Coronary artery (tissue), 2 donors: ENCODE measurements around the gene FAM118A.
"Not testable (repeated sequence)": the region's sequence is repeated elsewhere in the genome, so short reads cannot be mapped to it uniquely, and the experiment has no call there.

Experiments
- DNase-seq: peaks from one replicate; pipeline ENCODE4 v3.0.0-alpha.2; 2017; ENCODE audit warnings: low spot score
- H3K27ac ChIP-seq, 2 donors: fragments of 200-600 bp; sonication (generic); one replicate each; pipeline ENCODE4 v1.5.1; 2016 to 2019
- H3K4me3 ChIP-seq: fragments of 200-600 bp; sonication (generic); 2 replicates; pipeline ENCODE4 v1.5.1; 2016; ENCODE audit warnings: mild to moderate bottlenecking, moderate library complexity
- TF ChIP-seq, protein P1 (sequence below): fragments of 200-600 bp; sonication (generic); IDR thresholded peaks from one replicate; pipeline ENCODE4 v1.5.1; 2019; ENCODE audit warnings: antibody characterized with exemption

The FAM118A gene

DNA sequence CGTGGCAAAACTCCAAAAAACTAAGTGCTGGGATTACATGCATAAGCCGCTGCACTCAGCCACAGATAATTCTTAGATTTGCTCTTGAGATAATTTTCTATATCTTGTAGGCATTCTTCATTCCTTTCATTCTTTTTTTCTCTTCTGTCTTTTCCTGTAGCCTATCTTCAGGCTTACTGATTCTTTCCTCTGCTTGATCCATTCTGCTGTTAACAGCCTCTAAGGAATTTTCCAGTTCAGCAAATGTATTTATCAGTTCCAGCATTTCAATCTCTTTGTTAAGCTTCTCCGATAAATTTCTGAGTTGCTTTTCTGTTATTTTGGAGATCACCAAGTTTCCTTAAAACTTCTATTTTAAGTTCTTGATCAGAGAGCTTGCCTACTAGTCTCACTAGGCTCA is 57.0 kb downstream of the FAM118A start:
- DNase-seq: no peak
- H3K27ac ChIP-seq: no peak overlapping the region
- no peak overlapping the region for H3K4me3 ChIP-seq
- TF ChIP-seq, protein P1, sequence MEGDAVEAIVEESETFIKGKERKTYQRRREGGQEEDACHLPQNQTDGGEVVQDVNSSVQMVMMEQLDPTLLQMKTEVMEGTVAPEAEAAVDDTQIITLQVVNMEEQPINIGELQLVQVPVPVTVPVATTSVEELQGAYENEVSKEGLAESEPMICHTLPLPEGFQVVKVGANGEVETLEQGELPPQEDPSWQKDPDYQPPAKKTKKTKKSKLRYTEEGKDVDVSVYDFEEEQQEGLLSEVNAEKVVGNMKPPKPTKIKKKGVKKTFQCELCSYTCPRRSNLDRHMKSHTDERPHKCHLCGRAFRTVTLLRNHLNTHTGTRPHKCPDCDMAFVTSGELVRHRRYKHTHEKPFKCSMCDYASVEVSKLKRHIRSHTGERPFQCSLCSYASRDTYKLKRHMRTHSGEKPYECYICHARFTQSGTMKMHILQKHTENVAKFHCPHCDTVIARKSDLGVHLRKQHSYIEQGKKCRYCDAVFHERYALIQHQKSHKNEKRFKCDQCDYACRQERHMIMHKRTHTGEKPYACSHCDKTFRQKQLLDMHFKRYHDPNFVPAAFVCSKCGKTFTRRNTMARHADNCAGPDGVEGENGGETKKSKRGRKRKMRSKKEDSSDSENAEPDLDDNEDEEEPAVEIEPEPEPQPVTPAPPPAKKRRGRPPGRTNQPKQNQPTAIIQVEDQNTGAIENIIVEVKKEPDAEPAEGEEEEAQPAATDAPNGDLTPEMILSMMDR: no peak

DNA sequence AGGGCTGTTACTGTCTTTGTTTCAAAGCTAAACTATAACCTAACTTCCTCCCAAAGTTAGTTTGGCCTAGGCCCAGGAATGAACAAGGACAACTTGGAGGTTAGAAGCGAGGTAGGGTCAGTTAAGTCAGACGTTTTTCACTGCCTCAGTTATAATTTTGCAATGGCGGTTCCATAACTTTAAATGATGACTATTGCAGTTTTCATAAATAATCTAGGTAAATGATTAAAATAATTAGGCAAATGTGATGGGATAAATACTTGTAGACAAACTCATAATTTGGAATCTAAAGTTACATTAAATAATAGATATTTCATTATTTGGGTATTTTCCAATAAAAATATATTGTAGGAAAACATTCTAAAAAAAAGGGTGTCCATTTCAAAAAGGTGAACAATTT is 63.9 kb downstream of the FAM118A start:
- not testable (repeated sequence) for H3K27ac ChIP-seq, H3K4me3 ChIP-seq, DNase-seq

DNA sequence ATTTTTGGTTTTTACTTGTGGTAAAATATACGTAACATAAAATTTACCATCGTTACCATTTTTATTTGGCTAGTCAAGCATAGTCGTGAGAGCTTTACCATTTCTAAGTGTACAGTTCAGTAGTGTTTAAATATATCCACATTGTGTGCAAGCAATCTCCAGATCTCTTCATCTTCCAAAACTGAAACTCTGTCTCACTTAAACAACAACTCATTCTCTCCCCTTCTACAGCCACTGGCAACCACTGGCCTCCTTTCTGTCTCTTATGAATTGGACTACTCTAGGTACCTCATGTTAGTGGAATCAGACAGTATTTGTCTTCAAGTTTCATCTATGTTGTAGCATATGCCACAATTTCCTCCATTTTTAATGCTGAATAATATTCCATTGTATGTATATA is 66.3 kb downstream of the FAM118A start:
- no peak overlapping the region for H3K4me3 ChIP-seq
- TF ChIP-seq, protein P1: no peak
- no peak for DNase-seq

DNA sequence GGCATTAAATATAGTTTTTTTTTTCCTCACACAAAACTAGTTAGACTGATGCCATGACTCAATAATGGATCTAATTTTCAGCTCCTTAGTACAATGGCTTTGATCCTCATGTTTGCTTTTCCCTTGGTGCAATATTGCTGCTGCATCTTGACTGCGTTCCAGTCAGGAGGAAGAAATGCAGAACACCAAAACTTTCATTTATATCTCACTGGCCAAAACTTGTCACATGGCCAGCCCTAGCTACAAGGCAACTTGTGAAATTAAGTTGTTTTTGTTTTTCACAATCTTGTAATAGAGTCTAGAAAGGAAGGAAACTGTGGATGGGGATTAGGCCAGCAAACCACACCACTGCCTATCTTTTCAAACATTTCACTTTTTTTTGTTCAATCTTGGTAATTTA is 67.0 kb downstream of the FAM118A start:
- TF ChIP-seq, protein P1: no peak
- Histone ChIP-seq H3K4me3 (no peak overlapping the region), H3K27ac (no peak overlapping the region)
- no peak for DNase-seq

More for the DNA sequence above, 66.3 kb downstream of the FAM118A start:
- H3K27ac ChIP-seq: no peak overlapping the region

DNA sequence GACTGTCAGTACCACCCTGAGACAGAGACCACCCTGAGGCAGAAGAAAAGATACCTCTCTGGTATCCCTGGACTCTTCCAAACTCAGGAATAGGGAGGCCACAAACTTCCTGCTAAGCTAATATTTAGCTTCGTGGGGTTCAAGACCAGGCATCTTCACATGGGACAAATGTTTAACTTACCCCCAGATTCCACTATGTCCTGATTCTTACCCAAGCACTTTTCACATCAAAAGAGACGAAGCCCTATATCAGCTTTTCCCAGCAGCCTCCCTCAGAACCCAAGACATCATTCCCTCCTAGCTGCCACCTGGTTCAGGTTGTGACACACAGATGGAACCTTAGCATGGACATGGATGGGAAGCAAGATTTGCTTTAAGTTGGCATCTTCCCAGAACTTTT is 71.6 kb downstream of the FAM118A start:
- no peak overlapping the region for H3K4me3 ChIP-seq
- TF ChIP-seq, protein P1: no peak
- H3K27ac ChIP-seq: no peak overlapping the region

DNA sequence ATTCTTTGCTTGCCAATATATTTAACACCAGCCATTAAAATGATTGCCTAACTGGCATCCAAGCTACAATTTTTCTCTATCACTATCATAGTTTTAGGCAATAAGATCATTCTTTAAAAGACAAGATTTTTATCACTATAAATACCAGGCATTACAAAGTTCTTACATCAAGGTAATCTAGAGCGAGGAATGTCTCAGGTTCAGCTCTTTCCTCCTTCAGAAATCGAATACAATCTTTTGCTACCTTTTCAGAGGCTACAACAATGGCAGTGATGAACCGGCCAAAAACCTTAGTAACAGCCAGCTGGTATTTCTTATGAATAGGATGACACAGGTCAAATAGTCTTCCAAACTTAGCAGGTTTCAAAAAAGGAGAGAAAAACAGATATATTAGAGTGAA is 79.8 kb downstream of the FAM118A start:
- TF ChIP-seq, protein P1: no peak
- no peak for DNase-seq
- Histone ChIP-seq H3K4me3 (no peak overlapping the region), H3K27ac (no peak overlapping the region)

More for the DNA sequence above, 71.6 kb downstream of the FAM118A start:
- no peak for DNase-seq
